ENCODE data around the gene LGI1.

DNA sequence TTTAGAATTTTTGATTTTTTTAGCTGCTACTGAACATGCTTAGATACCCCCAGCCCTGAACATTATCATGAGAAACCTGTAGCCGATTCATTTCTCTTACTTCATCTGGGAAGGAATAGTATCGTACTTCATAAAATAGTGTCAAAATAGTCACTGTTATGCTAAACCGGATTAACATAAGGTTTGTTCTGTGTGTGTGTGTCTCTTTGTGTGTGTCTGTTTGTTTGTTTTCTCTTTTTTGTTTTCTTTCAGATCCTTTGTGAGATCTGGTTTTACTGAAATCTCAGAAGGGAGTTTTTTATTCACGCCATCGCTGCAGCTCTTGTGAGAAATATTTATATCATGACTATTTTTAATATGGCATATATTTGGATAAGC lies 761 bp downstream of the LGI1 start:
- TF ChIP-seq, protein P1, sequence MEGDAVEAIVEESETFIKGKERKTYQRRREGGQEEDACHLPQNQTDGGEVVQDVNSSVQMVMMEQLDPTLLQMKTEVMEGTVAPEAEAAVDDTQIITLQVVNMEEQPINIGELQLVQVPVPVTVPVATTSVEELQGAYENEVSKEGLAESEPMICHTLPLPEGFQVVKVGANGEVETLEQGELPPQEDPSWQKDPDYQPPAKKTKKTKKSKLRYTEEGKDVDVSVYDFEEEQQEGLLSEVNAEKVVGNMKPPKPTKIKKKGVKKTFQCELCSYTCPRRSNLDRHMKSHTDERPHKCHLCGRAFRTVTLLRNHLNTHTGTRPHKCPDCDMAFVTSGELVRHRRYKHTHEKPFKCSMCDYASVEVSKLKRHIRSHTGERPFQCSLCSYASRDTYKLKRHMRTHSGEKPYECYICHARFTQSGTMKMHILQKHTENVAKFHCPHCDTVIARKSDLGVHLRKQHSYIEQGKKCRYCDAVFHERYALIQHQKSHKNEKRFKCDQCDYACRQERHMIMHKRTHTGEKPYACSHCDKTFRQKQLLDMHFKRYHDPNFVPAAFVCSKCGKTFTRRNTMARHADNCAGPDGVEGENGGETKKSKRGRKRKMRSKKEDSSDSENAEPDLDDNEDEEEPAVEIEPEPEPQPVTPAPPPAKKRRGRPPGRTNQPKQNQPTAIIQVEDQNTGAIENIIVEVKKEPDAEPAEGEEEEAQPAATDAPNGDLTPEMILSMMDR (IDR thresholded peaks at IDR 0.05; ENCODE audit: poor library complexity, severe bottlenecking) = no peak
- no peak for TF ChIP-seq TAF1 (IDR thresholded peaks at IDR 0.05; ENCODE audit: low read depth)
- no peak for TF ChIP-seq EZH2 (IDR thresholded peaks at IDR 0.05; ENCODE audit: borderline replicate concordance, insufficient read depth, low read length, poor library complexity, severe bottlenecking)
- TF ChIP-seq, protein P2, sequence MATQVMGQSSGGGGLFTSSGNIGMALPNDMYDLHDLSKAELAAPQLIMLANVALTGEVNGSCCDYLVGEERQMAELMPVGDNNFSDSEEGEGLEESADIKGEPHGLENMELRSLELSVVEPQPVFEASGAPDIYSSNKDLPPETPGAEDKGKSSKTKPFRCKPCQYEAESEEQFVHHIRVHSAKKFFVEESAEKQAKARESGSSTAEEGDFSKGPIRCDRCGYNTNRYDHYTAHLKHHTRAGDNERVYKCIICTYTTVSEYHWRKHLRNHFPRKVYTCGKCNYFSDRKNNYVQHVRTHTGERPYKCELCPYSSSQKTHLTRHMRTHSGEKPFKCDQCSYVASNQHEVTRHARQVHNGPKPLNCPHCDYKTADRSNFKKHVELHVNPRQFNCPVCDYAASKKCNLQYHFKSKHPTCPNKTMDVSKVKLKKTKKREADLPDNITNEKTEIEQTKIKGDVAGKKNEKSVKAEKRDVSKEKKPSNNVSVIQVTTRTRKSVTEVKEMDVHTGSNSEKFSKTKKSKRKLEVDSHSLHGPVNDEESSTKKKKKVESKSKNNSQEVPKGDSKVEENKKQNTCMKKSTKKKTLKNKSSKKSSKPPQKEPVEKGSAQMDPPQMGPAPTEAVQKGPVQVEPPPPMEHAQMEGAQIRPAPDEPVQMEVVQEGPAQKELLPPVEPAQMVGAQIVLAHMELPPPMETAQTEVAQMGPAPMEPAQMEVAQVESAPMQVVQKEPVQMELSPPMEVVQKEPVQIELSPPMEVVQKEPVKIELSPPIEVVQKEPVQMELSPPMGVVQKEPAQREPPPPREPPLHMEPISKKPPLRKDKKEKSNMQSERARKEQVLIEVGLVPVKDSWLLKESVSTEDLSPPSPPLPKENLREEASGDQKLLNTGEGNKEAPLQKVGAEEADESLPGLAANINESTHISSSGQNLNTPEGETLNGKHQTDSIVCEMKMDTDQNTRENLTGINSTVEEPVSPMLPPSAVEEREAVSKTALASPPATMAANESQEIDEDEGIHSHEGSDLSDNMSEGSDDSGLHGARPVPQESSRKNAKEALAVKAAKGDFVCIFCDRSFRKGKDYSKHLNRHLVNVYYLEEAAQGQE (IDR thresholded peaks at IDR 0.05; ENCODE audit: borderline replicate concordance) = no peak
- TF ChIP-seq RAD21 (conservative IDR thresholded peaks at IDR 0.05) = no peak
- no peak for TF ChIP-seq EP300 (conservative IDR thresholded peaks at IDR 0.05; ENCODE audit: poor library complexity, severe bottlenecking)
- no peak for TF ChIP-seq POLR2AphosphoS5 (IDR thresholded peaks at IDR 0.05)
